ENCODE measurements around the gene MEX3D. TPM values are rescaled to one million over a fixed set of nuclear protein-coding genes. Genes with fewer than 3 reads are reported as not detected.

MEX3D gene
- total and polyA plus RNA-seq, 2 experiments from 2014 or later, result 12.4 to 94.9 TPM

DNA sequence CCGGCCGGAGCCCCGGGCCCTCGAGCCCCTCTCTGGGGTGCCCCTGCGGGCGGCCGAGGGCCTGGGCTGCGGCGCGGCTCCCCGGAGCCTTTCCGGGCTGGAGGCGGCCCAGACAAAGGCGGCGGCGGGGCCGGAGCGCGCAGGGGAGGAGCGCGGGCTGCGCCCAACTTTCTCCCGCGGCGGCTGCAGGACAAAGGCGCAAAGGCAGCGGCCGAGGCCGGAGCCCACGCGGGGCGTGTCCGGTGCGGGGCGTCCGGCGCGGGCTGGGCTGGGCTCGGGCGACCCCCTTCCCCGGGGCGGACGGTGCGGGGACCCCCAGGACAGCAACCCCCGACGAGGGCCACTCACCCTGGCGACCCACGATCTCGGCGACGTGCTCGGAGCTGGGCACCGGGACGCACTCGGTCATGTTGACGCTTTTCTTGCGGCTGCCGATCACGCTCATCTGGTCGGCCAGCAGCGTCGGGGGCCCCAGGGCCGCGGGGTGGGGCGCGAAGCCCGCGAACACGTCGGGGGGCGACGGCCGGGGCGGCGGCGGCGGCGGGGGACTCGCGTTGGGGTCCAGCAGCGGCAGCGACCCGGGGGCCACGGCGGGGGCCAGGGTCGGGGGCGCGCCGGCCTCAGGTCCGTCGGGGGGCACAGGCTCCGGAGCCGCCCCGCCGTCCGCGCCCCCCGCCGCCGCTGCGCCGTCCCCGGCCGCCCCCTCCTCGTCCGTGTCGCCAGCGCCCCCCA lies 843 bp downstream of the MEX3D start:
- Mint-ChIP-seq H3K27me3 (ENCODE audit: insufficient read depth, low read depth, poor library complexity) (peaks cover 37% of the 10 kb centered on the region), H3K4me1 (peaks cover 8% of the 10 kb centered on the region), H3K27ac (no peak overlapping the region), H3K36me3 (ENCODE audit: low read depth) (peaks cover 30% of the 10 kb centered on the region), H3K4me3 (peak overlapping the region; percentile 73), H3K9me3 (peaks cover 9% of the 10 kb centered on the region)
- H3K4me3 ChIP-seq, result peak overlapping the region; percentile 89
- peaks cover 44% of the 10 kb centered on the region for H3K79me2 ChIP-seq (replicated peaks; ENCODE audit: insufficient read depth)
- peaks cover 25% of the 10 kb centered on the region for H3K27me3 ChIP-seq (ENCODE audit: insufficient read depth)
- no peak overlapping the region for H2AFZ ChIP-seq
- no peaks in the 10 kb centered on the region for H3K9me2 ChIP-seq (ENCODE audit: insufficient read depth)
- H3F3A ChIP-seq (replicated peaks; ENCODE audit: low read depth), result no peaks in the 10 kb centered on the region; the same call in 1 of the 2 replicates
- H3K4me1 ChIP-seq (ENCODE audit: insufficient read depth), result no peaks in the 10 kb centered on the region; the same call in 1 of the 2 replicates
- DNase-seq (ENCODE audit: low spot score), result no peak
- no peaks in the 10 kb centered on the region for H3K36me3 ChIP-seq (ENCODE audit: insufficient read depth)
- TF ChIP-seq ZNF114 (CRISPR knock-in tag; IDR thresholded peaks at IDR 0.05), result no peak
- TF ChIP-seq NANOG (IDR thresholded peaks at IDR 0.05; ENCODE audit: borderline replicate concordance), result no peak
- TF ChIP-seq JUNB (IDR thresholded peaks at IDR 0.05; ENCODE audit: unreplicated experiment), result no peak
- TF ChIP-seq EZH2phosphoT487 (IDR thresholded peaks at IDR 0.05; ENCODE audit: unreplicated experiment), result no peak
- TF ChIP-seq, protein P1, sequence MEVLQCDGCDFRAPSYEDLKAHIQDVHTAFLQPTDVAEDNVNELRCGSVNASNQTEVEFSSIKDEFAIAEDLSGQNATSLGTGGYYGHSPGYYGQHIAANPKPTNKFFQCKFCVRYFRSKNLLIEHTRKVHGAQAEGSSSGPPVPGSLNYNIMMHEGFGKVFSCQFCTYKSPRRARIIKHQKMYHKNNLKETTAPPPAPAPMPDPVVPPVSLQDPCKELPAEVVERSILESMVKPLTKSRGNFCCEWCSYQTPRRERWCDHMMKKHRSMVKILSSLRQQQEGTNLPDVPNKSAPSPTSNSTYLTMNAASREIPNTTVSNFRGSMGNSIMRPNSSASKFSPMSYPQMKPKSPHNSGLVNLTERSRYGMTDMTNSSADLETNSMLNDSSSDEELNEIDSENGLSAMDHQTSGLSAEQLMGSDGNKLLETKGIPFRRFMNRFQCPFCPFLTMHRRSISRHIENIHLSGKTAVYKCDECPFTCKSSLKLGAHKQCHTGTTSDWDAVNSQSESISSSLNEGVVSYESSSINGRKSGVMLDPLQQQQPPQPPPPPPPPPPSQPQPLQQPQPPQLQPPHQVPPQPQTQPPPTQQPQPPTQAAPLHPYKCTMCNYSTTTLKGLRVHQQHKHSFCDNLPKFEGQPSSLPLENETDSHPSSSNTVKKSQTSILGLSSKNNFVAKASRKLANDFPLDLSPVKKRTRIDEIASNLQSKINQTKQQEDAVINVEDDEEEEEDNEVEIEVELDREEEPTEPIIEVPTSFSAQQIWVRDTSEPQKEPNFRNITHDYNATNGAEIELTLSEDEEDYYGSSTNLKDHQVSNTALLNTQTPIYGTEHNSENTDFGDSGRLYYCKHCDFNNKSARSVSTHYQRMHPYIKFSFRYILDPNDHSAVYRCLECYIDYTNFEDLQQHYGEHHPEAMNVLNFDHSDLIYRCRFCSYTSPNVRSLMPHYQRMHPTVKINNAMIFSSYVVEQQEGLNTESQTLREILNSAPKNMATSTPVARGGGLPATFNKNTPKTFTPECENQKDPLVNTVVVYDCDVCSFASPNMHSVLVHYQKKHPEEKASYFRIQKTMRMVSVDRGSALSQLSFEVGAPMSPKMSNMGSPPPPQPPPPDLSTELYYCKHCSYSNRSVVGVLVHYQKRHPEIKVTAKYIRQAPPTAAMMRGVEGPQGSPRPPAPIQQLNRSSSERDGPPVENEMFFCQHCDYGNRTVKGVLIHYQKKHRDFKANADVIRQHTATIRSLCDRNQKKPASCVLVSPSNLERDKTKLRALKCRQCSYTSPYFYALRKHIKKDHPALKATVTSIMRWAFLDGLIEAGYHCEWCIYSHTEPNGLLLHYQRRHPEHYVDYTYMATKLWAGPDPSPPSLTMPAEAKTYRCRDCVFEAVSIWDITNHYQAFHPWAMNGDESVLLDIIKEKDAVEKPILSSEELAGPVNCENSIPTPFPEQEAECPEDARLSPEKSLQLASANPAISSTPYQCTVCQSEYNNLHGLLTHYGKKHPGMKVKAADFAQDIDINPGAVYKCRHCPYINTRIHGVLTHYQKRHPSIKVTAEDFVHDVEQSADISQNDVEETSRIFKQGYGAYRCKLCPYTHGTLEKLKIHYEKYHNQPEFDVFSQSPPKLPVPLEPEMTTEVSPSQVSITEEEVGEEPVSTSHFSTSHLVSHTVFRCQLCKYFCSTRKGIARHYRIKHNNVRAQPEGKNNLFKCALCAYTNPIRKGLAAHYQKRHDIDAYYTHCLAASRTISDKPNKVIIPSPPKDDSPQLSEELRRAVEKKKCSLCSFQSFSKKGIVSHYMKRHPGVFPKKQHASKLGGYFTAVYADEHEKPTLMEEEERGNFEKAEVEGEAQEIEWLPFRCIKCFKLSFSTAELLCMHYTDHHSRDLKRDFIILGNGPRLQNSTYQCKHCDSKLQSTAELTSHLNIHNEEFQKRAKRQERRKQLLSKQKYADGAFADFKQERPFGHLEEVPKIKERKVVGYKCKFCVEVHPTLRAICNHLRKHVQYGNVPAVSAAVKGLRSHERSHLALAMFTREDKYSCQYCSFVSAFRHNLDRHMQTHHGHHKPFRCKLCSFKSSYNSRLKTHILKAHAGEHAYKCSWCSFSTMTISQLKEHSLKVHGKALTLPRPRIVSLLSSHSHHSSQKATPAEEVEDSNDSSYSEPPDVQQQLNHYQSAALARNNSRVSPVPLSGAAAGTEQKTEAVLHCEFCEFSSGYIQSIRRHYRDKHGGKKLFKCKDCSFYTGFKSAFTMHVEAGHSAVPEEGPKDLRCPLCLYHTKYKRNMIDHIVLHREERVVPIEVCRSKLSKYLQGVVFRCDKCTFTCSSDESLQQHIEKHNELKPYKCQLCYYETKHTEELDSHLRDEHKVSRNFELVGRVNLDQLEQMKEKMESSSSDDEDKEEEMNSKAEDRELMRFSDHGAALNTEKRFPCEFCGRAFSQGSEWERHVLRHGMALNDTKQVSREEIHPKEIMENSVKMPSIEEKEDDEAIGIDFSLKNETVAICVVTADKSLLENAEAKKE (CRISPR knock-in tag; IDR thresholded peaks at IDR 0.05), result no peak
- TF ChIP-seq, protein P2, sequence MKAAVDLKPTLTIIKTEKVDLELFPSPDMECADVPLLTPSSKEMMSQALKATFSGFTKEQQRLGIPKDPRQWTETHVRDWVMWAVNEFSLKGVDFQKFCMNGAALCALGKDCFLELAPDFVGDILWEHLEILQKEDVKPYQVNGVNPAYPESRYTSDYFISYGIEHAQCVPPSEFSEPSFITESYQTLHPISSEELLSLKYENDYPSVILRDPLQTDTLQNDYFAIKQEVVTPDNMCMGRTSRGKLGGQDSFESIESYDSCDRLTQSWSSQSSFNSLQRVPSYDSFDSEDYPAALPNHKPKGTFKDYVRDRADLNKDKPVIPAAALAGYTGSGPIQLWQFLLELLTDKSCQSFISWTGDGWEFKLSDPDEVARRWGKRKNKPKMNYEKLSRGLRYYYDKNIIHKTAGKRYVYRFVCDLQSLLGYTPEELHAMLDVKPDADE (IDR thresholded peaks at IDR 0.05), result no peak
- no peak for TF ChIP-seq STAT1 (IDR thresholded peaks at IDR 0.05; ENCODE audit: unreplicated experiment)
- peak overlapping the region; percentile 92; the same call in 1 of the 2 replicates for H3K27ac ChIP-seq (ENCODE audit: low read depth)
- H4K20me1 ChIP-seq (replicated peaks; ENCODE audit: insufficient read depth), result peaks cover 27% of the 10 kb centered on the region; the same call in 1 of the 2 replicates
- no peak for ATAC-seq
- H3K4me2 ChIP-seq, result peak overlapping the region; percentile 90
